Testis (tissue), 3 donors: ENCODE measurements around the gene CEACAM20. TPM values are rescaled to one million over a fixed set of nuclear protein-coding genes. Genes with fewer than 3 reads are reported as not detected.

Experiments
- DNase-seq: peaks from one replicate; pipeline ENCODE4 v3.0.0-alpha.2; 2019
- H3K27ac ChIP-seq, 2 donors: fragments of 200-600 bp; sonication (generic); one replicate each; pipeline ENCODE4 v1.5.1; 2019
- H3K27me3 ChIP-seq: fragments of 200-600 bp; sonication (generic); one replicate; pipeline ENCODE4 v1.5.1; 2019
- H3K36me3 ChIP-seq: fragments of 200-600 bp; sonication (generic); one replicate; pipeline ENCODE4 v1.5.1; 2017; ENCODE audit warnings: low read depth; ENCODE audit errors: missing control alignments
- H3K4me1 ChIP-seq: fragments of 200-600 bp; sonication (generic); one replicate; pipeline ENCODE4 v1.5.1; 2019
- H3K4me3 ChIP-seq, 2 donors: fragments of 200-600 bp; sonication (generic); one replicate each; pipeline ENCODE4 v1.5.1; 2017 to 2019
- H3K9me3 ChIP-seq: fragments of 200-600 bp; sonication (generic); one replicate; pipeline ENCODE4 v1.5.1; 2017
- CTCF ChIP-seq, 3 experiments: fragments of 450-650 bp in 2 of 3; fragments of 200-600 bp in 1 of 3; sonication (generic) in 1 of 3; IDR thresholded peaks; one replicate each; pipeline ENCODE4 v1.5.1; 2016 to 2019; ENCODE audit warnings: antibody characterized with exemption in 3 of 3, mild to moderate bottlenecking in 2 of 3, moderate library complexity in 1 of 3
- POLR2A ChIP-seq: fragments of 450-650 bp; IDR thresholded peaks from one replicate; pipeline ENCODE4 v1.6.1; 2017; ENCODE audit warnings: antibody characterized with exemption, mild to moderate bottlenecking, moderate library complexity
- WGBS, 2 donors: methylation state at CpG; one replicate each; pipeline ENCODE4 v1.1.5; 2018; 5-methylcytosine and 5-hydroxymethylcytosine counted together
- intact Hi-C: fragments of 100-400 bp; cut with DNase I; formaldehyde crosslinking; loops from one replicate; pipeline ENCODE4 v1.15.1; 2023; ENCODE audit warnings: low total_unique reads
- polyA plus RNA-seq: library from polyadenylated mRNA; stranded (reverse); fragments of 350-450 nt; fragmentation: Illumina TruSeq; extraction: RNeasy Lipid Tissue Mini Kit (QIAGEN cat#74804); gene quantifications from one replicate; pipeline ENCODE4 v1.2.3, GENCODE V29; 2014; ENCODE audit warnings: low read depth, low replicate concordance; ENCODE audit not compliant: insufficient read depth
- total RNA-seq, 2 donors: library from RNA; depleted of rRNA; stranded (reverse); fragments of >200 nt; gene quantifications; one replicate each; pipeline ENCODE4 v1.2.3, GENCODE V29; 2016

CEACAM20 gene
- total and polyA plus RNA-seq, 3 donors from 2014 or later = 0.53 to 0.87 (median 0.62) TPM

- no peak overlapping the region for H3K27ac ChIP-seq
- TF ChIP-seq POLR2A = no peak
- no peak for TF ChIP-seq CTCF (IDR thresholded peaks at IDR 0.05)
- H3K9me3 ChIP-seq = no peaks in the 10 kb centered on the region
- H3K36me3 ChIP-seq = no peaks in the 10 kb centered on the region
- DNase-seq = no peak
- intact Hi-C loops = loop anchor here (10.0 kb wide), 1 partner anchor 80 kb away; no protein-coding TSS in a partner anchor
- no peaks in the 10 kb centered on the region for H3K4me1 ChIP-seq
- 65 to 73% methylated on average over 8 of the region's 8 CpGs for WGBS, 2 donors
- H3K27me3 ChIP-seq = no peaks in the 10 kb centered on the region
- H3K4me3 ChIP-seq = no peak overlapping the region
Observed at GRCh38 chr19:44574186-44574950, 44.9 kb upstream of the CEACAM20 start.

GRCh38 chr19:44573627-44574026, 44.2 kb upstream of the CEACAM20 start:
- DNase-seq = no peak
- intact Hi-C loops = loop anchor here (10.0 kb wide), 1 partner anchor 81 kb away; no protein-coding TSS in a partner anchor
- 29 to 41% methylated on average over 4 of the region's 4 CpGs for WGBS, 2 donors

GRCh38 chr19:44573183-44573582, 43.7 kb upstream of the CEACAM20 start:
- 83 to 86% methylated on average over 4 of the region's 4 CpGs for WGBS, 2 donors
- H3K4me3 ChIP-seq = no peak overlapping the region
- H3K9me3 ChIP-seq = no peaks in the 10 kb centered on the region
- H3K36me3 ChIP-seq = no peaks in the 10 kb centered on the region
- no peak for DNase-seq
- H3K27ac ChIP-seq = no peak overlapping the region
- no peaks in the 10 kb centered on the region for H3K4me1 ChIP-seq
- TF ChIP-seq CTCF (IDR thresholded peaks at IDR 0.05) (no peak), POLR2A (no peak)
- H3K27me3 ChIP-seq = no peaks in the 10 kb centered on the region
- intact Hi-C loops = loop anchor here (10.0 kb wide), 1 partner anchor 82 kb away; no protein-coding TSS in a partner anchor

More at GRCh38 chr19:44573627-44574026, 44.2 kb upstream of the CEACAM20 start:
- H3K4me3 ChIP-seq = no peak overlapping the region
- TF ChIP-seq CTCF (IDR thresholded peaks at IDR 0.05) = no peak
- TF ChIP-seq POLR2A = no peak
- no peaks in the 10 kb centered on the region for H3K4me1 ChIP-seq
- H3K9me3 ChIP-seq = no peaks in the 10 kb centered on the region
- no peaks in the 10 kb centered on the region for H3K27me3 ChIP-seq
- H3K27ac ChIP-seq = no peak overlapping the region
- H3K36me3 ChIP-seq = no peaks in the 10 kb centered on the region

- no peak for DNase-seq
- intact Hi-C loops = loop anchor here (10.0 kb wide), 1 partner anchor 82 kb away; no protein-coding TSS in a partner anchor
- H3K4me3 ChIP-seq = no peak overlapping the region
- TF ChIP-seq CTCF (IDR thresholded peaks at IDR 0.05) (no peak), POLR2A (no peak)
- no peaks in the 10 kb centered on the region for H3K4me1 ChIP-seq
- no peaks in the 10 kb centered on the region for H3K36me3 ChIP-seq
- H3K27me3 ChIP-seq = no peaks in the 10 kb centered on the region
- H3K27ac ChIP-seq = no peak overlapping the region
- no peaks in the 10 kb centered on the region for H3K9me3 ChIP-seq
- 58 to 67% methylated on average over 4 of the region's 4 CpGs for WGBS, 2 donors
Observed at GRCh38 chr19:44572581-44572900, 43.1 kb upstream of the CEACAM20 start.
